Eye (tissue), 1 donor: Measurements from ENCODE around the gene MOB2.
"Not testable (repeated sequence)": the region's sequence is repeated elsewhere in the genome, so short reads cannot be mapped to it uniquely, and the experiment has no call there.

ENCODE experiments used
- DNase-seq: peaks from one replicate; pipeline ENCODE4 v3.0.0-alpha.2; 2015

The MOB2 gene

DNA sequence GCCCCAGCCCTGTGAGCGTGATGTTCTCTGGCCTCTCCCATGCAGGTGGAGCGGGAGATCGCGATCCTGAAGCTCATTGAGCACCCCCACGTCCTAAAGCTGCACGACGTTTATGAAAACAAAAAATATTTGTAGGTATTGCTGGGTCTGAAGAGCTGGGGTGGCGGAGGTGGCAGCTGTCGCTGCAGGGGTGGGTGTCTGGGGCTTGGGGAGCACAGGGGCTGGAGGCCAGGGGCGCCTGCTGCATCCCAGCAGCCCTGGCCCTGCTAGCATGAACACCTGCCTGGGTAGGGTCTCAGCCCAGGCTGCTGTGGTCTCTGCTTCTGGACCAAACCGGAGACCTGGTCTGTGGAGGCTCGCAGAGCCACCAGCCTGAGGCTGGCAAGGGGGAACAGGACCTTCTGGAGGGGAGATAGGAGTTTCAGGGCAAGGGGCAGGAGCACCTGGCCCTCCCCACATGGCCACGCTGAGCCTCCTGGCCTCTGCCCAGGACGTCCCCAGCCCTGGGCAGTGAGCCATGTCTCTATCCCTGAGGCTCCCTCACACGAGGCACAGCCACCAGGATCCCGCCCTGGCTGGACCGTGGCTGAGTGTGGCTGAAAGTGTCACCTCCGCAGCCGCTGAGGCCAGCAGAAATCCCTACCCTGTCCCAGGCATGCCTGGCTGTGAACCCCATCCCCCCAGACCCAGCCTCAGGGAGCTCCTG, 48.2 kb downstream of the MOB2 start:
- no peak for DNase-seq

DNA sequence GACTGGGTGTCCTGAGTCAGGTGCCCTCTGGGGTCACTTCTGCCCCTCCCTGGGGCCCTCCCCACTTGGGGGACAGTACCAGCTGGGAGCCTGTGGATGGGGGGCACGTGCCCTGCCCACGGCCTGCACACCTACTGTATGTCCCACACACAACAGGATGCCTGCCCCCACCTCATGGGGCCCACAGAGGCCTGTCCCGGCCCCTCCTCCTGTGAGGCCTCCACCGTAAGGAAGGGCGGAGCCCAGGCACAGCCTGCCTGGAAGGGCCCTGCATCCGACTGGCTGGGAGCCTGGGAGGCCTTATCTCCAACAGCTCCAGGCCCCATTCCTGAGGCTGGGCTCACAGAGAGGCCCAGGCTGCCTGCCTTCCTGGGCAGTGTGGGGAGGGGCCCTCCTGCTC, 49.1 kb downstream of the MOB2 start:
- DNase-seq, result no peak

DNA sequence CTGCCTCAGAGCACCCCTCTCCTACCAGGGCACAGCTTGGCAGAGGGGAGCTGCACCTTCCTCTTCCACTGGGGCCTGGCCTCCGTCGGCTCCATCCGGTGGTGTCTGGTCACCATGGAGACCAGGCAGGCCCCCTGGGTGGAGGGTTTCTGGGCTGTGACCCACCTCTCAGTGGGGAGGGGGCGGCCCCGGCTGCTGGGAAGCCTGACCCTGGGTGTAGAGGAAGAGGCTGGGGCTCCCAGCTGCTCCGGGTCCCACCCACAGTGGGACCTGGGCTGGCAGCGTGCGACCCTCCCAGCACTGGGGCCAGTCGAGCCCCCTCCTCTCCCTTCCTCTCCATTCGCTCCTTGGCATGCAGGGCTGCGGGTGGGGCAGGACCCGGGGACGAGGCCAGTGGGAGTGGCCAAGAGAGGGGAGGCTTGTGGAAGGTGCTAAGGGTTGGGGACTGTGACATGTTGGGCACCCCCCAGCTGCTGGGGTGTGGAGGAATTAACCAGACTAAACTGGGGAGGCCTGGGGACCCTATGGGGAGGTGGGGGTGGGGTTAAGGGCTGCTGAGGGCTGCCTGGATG, 50.0 kb downstream of the MOB2 start:
- peak; percentile 63 for DNase-seq

- peak; percentile 55 for DNase-seq
Observed at GRCh38 chr11:1435820-1436467, 50.6 kb downstream of the MOB2 start.

- not testable (repeated sequence) for DNase-seq
Observed at GRCh38 chr11:1435479-1435819, 51.1 kb downstream of the MOB2 start.

DNA sequence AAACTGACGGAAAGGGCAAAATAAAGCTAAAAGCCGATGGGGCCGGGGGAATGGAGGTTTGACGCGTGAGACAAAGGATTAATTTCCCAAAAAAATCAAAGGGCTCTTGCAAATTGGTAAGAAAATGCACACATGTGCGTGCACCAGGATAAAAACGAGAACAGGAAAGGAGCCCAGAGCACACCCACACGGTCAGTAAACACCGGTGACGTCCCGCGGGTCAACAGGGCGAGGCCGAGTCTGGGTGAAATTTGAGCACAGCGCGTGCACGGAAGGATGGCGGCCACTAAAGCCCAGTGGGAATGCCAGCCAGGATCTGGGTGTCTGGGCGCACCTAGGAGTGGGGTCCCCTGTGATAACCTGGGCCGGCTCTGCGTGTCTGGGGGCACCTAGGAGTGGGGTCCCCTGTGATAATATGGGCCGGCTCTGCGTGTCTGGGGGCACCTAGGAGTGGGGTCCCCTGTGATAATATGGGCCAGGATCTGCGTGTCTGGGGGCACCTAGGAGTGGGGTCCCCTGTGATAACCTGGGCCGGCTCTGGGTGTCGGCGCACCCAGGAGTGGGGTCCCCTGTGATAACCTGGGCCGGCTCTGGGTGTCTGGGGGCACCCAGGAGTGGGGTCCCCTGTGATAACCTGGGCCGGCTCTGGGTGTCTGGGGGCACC, 52.5 kb downstream of the MOB2 start:
- no peak for DNase-seq

GRCh38 chr11:1433568-1433967, 53.0 kb downstream of the MOB2 start:
- no peak for DNase-seq

- no peak for DNase-seq
Observed at GRCh38 chr11:1428762-1429316, 57.7 kb downstream of the MOB2 start.

- no peak for DNase-seq
Observed at GRCh38 chr11:1425439-1425838, 61.1 kb downstream of the MOB2 start.

- no peak for DNase-seq
Observed at GRCh38 chr11:1425006-1425405, 61.6 kb downstream of the MOB2 start.

- DNase-seq, result not testable (repeated sequence)
Observed at GRCh38 chr11:1423406-1423805, 63.2 kb downstream of the MOB2 start.

DNA sequence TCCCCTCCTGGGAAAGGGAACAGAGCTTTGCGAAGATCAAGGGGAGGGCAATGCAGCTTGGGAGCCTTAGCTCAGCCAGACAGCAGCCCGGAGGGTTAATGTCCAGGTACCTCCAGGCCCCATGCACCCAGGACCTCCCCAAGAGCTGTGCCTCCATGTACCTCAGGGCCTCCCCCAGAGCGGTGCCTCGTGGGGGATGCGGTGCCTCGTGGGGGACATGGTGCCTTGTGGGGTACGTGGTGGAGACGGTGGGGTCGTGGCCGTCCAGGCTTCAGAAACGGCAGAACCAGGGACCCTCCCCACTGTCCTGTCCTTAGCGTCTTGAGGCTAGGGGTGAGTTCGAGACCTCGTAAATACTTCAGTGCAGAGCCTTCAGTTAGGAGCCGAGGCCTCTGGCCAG, 63.6 kb downstream of the MOB2 start:
- no peak for DNase-seq

DNA sequence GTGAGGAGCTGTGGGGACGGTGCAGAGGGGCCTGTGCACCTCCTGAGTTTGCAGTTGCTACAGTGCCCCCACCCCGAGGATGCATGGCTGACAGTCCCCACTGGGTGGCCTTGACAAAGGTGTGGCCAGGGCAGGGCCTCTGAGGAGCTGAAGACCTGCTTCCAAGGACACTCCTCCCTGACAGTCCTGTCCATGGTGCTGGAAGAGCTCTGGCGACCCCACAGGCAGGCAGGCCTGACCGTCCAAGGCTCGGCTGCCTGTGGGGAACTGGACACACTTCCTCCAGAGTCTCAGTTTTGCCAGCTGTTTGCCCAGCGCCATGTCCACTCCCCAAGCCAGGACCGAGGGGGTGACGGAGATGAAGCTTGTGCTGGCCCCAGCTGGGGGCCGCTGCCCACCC, 64.1 kb downstream of the MOB2 start:
- DNase-seq, result no peak

GRCh38 chr11:1421291-1421690, 65.3 kb downstream of the MOB2 start:
- no peak for DNase-seq

DNA sequence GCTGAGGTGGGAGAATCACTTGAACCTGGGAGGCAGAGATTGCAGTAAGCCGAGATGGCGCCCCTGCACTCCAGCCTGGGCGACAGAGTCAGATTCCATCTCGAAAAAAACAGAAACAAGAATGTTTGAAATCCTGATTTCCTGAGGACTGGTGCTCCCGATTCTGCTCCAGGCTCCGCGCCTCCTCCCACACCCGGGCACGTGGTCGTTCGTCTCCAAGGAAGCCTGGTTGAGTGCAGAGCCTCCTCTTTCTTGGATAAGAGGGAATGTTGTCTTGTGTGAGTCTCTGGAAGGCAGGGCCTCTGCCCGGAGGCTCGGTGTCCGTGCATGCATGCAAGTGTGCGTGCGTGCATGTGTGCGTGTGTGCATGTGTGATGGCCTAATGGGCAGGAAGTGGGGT, 66.8 kb downstream of the MOB2 start:
- no peak for DNase-seq
